ENCODE results near the gene UCN2. TPM values are rescaled to one million over a fixed set of nuclear protein-coding genes. Genes with fewer than 3 reads are reported as not detected.

Gene UCN2
- total and polyA plus RNA-seq, 2 of the 8 experiments (the other 6 are each of a cell fraction or from before 2014, with no cell fraction given), result 0.14 TPM; not detected in 1

GRCh38 chr3:48564022-48564421 is 441 bp upstream of the UCN2 start:
- WGBS, 2 experiments (ENCODE audit: extremely low coverage in 1 of 2, insufficient coverage in 1 of 2, insufficient read length in 1 of 2, insufficient replicate concordance in 2 of 2, low coverage in 1 of 2, low lambda C conversion rate in 2 of 2, missing lambda C conversion rate in 1 of 2), result 97% methylated on average over 10 of the region's 10 CpGs; no CpG with 5 or more reads in 1 of the 2 experiments
- no peak overlapping the region for H4K8ac ChIP-seq (ENCODE audit: extremely low read depth, insufficient read depth, low read length)
- no peak for TF ChIP-seq ATF2 (IDR thresholded peaks at IDR 0.05; ENCODE audit: low read length)
- TF ChIP-seq KDM1A (IDR thresholded peaks at IDR 0.05; ENCODE audit: borderline replicate concordance, low read length), result no peak
- no peak for TF ChIP-seq RAD21 (IDR thresholded peaks at IDR 0.05 in 1 of 2, conservative IDR thresholded peaks at IDR 0.05 in 1 of 2; ENCODE audit: low read depth in 2 of 2, low read length in 2 of 2)
- TF ChIP-seq TCF12 (IDR thresholded peaks at IDR 0.05; ENCODE audit: low read depth, low read length), result no peak
- TF ChIP-seq CHD2 (IDR thresholded peaks at IDR 0.05; ENCODE audit: low read length), result no peak
- no peak for TF ChIP-seq NANOG (IDR thresholded peaks at IDR 0.05; ENCODE audit: insufficient read depth, low read depth, low read length, poor library complexity, severe bottlenecking)
- TF ChIP-seq E2F6 (IDR thresholded peaks at IDR 0.05), result no peak
- TF ChIP-seq JUN (IDR thresholded peaks at IDR 0.05; ENCODE audit: low read depth, low read length), result no peak
- no peak for TF ChIP-seq CHD1 (IDR thresholded peaks at IDR 0.05; ENCODE audit: low read depth, low read length)
- TF ChIP-seq YY1 (IDR thresholded peaks at IDR 0.05; ENCODE audit: low read depth, low read length), result no peak
- TF ChIP-seq SRF (IDR thresholded peaks at IDR 0.05; ENCODE audit: low read depth, low read length), result no peak

More at GRCh38 chr3:48564022-48564421, 441 bp upstream of the UCN2 start:
- no peak overlapping the region for H3K9ac ChIP-seq (replicated peaks in 1 of 4; ENCODE audit: extremely low read depth in 1 of 4, low read depth in 3 of 4, low read length in 3 of 4)
- H3K14ac ChIP-seq (ENCODE audit: insufficient read length), result no peak overlapping the region
- no peak overlapping the region for H3K4ac ChIP-seq (replicated peaks; ENCODE audit: insufficient read length, low read depth, low read length)
- no peaks in the 10 kb centered on the region for H3K36me3 ChIP-seq (ENCODE audit: control insufficient read depth in 2 of 4, insufficient read depth in 4 of 4, low read length in 3 of 4)
- CTCF ChIA-PET (ENCODE audit: partially characterized antibody), result interaction anchor here (0.6 to 6.1 kb wide), 4 partner anchors 15 to 576 kb away, joined by 3 to 32 read pairs (median 3); partner anchors contain the start of gene SLC26A6
- H3K27ac ChIP-seq (ENCODE audit: low read depth, low read length), result no peak overlapping the region
- H3K18ac ChIP-seq (ENCODE audit: extremely low read depth, low read length), result no peak overlapping the region; the same call in 1 of the 2 replicates
- no peak overlapping the region for H3K4me2 ChIP-seq (ENCODE audit: insufficient read depth in 1 of 2, low read depth in 2 of 2, low read length in 2 of 2)
- 0 out of 2 replicates have a peak overlapping the region, but pooled peaks have one; percentile 60 for H2BK12ac ChIP-seq (ENCODE audit: low read depth, low read length)
- no peak overlapping the region for H3K56ac ChIP-seq (replicated peaks; ENCODE audit: insufficient read length, low read depth, low read length)
- 0 out of 2 replicates have a peak overlapping the region, but pooled peaks have one; percentile 44 for H2BK5ac ChIP-seq (ENCODE audit: low read depth, low read length)
- H3K9me3 ChIP-seq (ENCODE audit: insufficient read depth in 2 of 2, low read depth in 1 of 2, low read length in 1 of 2), result no peaks in the 10 kb centered on the region
- POLR2A ChIA-PET (ENCODE audit: partially characterized antibody), result interaction anchor here (0.7 to 1.6 kb wide), 6 partner anchors 12 to 153 kb away, joined by 3 to 6 read pairs (median 4); partner anchors contain the start of genes CELSR3 and IP6K2
- H4K91ac ChIP-seq (replicated peaks; ENCODE audit: insufficient read length, low read length), result no peak overlapping the region
- 0 out of 2 replicates have a peak overlapping the region, but pooled peaks have one; percentile 72 for H2BK15ac ChIP-seq (ENCODE audit: low read length)
- H2AK5ac ChIP-seq (ENCODE audit: low read depth, low read length), result no peak overlapping the region
- no peaks in the 10 kb centered on the region for H3K79me2 ChIP-seq (ENCODE audit: control insufficient read depth in 1 of 2, insufficient read depth in 2 of 2, low read length in 2 of 2)
- no peaks in the 10 kb centered on the region for H3K27me3 ChIP-seq (replicated peaks in 1 of 4; ENCODE audit: control insufficient read depth in 3 of 4, extremely low read depth in 1 of 4, insufficient read depth in 3 of 4, low read length in 3 of 4)
- no peak for FAIRE-seq
- no peak overlapping the region for H3K23ac ChIP-seq (ENCODE audit: insufficient read length)
- no peak overlapping the region for H4K5ac ChIP-seq (ENCODE audit: insufficient read length, low read depth, low read length)
- no peak overlapping the region for H3K4me3 ChIP-seq (ENCODE audit: extremely low read depth in 1 of 4, insufficient read depth in 2 of 4, low read depth in 3 of 4, low read length in 4 of 4)
- no peak overlapping the region for H2BK120ac ChIP-seq (replicated peaks; ENCODE audit: low read depth, low read length)
- H2AFZ ChIP-seq (ENCODE audit: low read length), result no peak overlapping the region
- H3K4me1 ChIP-seq (replicated peaks in 1 of 4; ENCODE audit: control insufficient read depth in 3 of 4, insufficient read depth in 4 of 4, low read length in 3 of 4), result peaks cover 4 to 26% (median 17%) of the 10 kb centered on the region in 4 experiments
- no peaks in the 10 kb centered on the region for H3K79me1 ChIP-seq (ENCODE audit: low read depth, low read length)
- peak overlapping the region; percentile 72; the same call in 1 of the 2 replicates for H2BK20ac ChIP-seq (ENCODE audit: low read length)
- DNase-seq (ENCODE audit: low read depth in 1 of 2, low spot score in 2 of 2), result no peak
- no peaks in the 10 kb centered on the region for H4K20me1 ChIP-seq (replicated peaks in 1 of 2; ENCODE audit: control insufficient read depth in 1 of 2, insufficient read depth in 2 of 2, low read length in 2 of 2)
- no peaks in the 10 kb centered on the region for H3K23me2 ChIP-seq (ENCODE audit: low read depth, low read length)

Measured in H1 (cell line).